OCI-LY1 (cell line): Measurements from ENCODE around the gene BTG4.
A peak's percentile ranks its signal among the peaks of the same experiment; 100 is the strongest.

Experiments used
- H2AFZ ChIP-seq: fragments of 200-600 bp; sonication (generic), shearing (Covaris generic); 2 replicates; pipeline ENCODE4 v1.6.0; 2014; ENCODE audit warnings: antibody characterized with exemption, mild to moderate bottlenecking, low read length
- H3F3A ChIP-seq: fragments of 200-600 bp; sonication (generic), shearing (Covaris generic); 2 replicates; pipeline ENCODE4 v1.6.0; 2014; ENCODE audit warnings: mild to moderate bottlenecking, antibody characterized with exemption, low read length, moderate library complexity; ENCODE audit not compliant: insufficient read depth
- H3K27ac ChIP-seq: fragments of 200-600 bp; sonication (generic); 2 replicates; pipeline ENCODE4 v1.5.1; 2014; ENCODE audit warnings: low read length, mixed run types, mild to moderate bottlenecking, low read depth; ENCODE audit not compliant: poor library complexity, severe bottlenecking
- H3K27me3 ChIP-seq: fragments of 200-600 bp; sonication (generic); 2 replicates; pipeline ENCODE4 v1.6.0; 2014; ENCODE audit warnings: antibody characterized with exemption, mild to moderate bottlenecking, low read length, moderate library complexity; ENCODE audit not compliant: insufficient read depth
- H3K36me3 ChIP-seq: fragments of 200-600 bp; sonication (generic); 2 replicates; pipeline ENCODE4 v1.6.1; 2014; ENCODE audit warnings: mild to moderate bottlenecking, antibody characterized with exemption, low read length, moderate library complexity, mixed read lengths; ENCODE audit not compliant: insufficient read depth
- H3K4me1 ChIP-seq: fragments of 200-600 bp; sonication (generic); 2 replicates; pipeline ENCODE4 v1.5.1; 2014; ENCODE audit warnings: mild to moderate bottlenecking, low read length, moderate library complexity; ENCODE audit not compliant: insufficient read depth, severe bottlenecking
- H3K4me2 ChIP-seq: fragments of 200-600 bp; sonication (generic), shearing (Covaris generic); 2 replicates; pipeline ENCODE4 v1.6.1; 2014; ENCODE audit warnings: low read length
- H3K4me3 ChIP-seq: fragments of 200-600 bp; sonication (generic); 2 replicates; pipeline ENCODE4 v1.5.1; 2014; ENCODE audit warnings: low read length, low read depth, mild to moderate bottlenecking, mixed read lengths; ENCODE audit not compliant: poor library complexity, severe bottlenecking
- H3K79me2 ChIP-seq: fragments of 200-600 bp; shearing (Covaris generic); 2 replicates; pipeline ENCODE4 v1.6.1; 2016; ENCODE audit warnings: mixed run types, low read length, mixed read lengths; ENCODE audit not compliant: insufficient read depth
- H3K9ac ChIP-seq: fragments of 200-600 bp; sonication (generic), shearing (Covaris generic); 2 replicates; pipeline ENCODE4 v1.6.1; 2014; ENCODE audit warnings: mild to moderate bottlenecking, low read length, mixed read lengths
- H3K9me2 ChIP-seq: fragments of 200-600 bp; sonication (generic), shearing (Covaris generic); 2 replicates; pipeline ENCODE4 v1.6.1; 2014; ENCODE audit warnings: low read depth, mild to moderate bottlenecking, low read length, mixed read lengths
- H3K9me3 ChIP-seq: fragments of 200-600 bp; shearing (Covaris generic); 2 replicates; pipeline ENCODE4 v1.6.1; 2014; ENCODE audit warnings: low read length, mixed read lengths
- H4K20me1 ChIP-seq: fragments of 200-600 bp; sonication (generic), shearing (Covaris generic); 2 replicates; pipeline ENCODE4 v1.6.0; 2016; ENCODE audit warnings: mild to moderate bottlenecking, low read length; ENCODE audit not compliant: insufficient read depth
- CTCF ChIP-seq: fragments of 200-600 bp; sonication (generic), shearing (Covaris generic); IDR thresholded peaks from 2 replicates; pipeline ENCODE4 v1.5.1; 2017; ENCODE audit warnings: mild to moderate bottlenecking, antibody characterized with exemption, low read length, moderate library complexity, mixed read lengths
- EZH2 ChIP-seq: fragments of 200-600 bp; sonication (generic), shearing (Covaris generic); IDR thresholded peaks from 2 replicates; pipeline ENCODE4 v1.8.0; 2017; ENCODE audit warnings: borderline replicate concordance, mixed run types, mild to moderate bottlenecking, antibody characterized with exemption, low read length, moderate library complexity, mixed read lengths

BTG4 gene

GRCh38 chr11:111447931-111448330 is 64.3 kb downstream of the BTG4 start:
- TF ChIP-seq CTCF (no peak), EZH2 (no peak)
- no peaks in the 10 kb centered on the region for H4K20me1 ChIP-seq

GRCh38 chr11:111447112-111447471 is 65.1 kb downstream of the BTG4 start:
- no peak overlapping the region; the same call in 1 of the 2 replicates for H3K4me2 ChIP-seq
- H3K27me3 ChIP-seq: no peaks in the 10 kb centered on the region
- no peak for TF ChIP-seq EZH2
- no peak for TF ChIP-seq CTCF
- H3K27ac ChIP-seq: peak overlapping the region; percentile 20
- H3K4me1 ChIP-seq: peaks cover 88% of the 10 kb centered on the region
- no peak overlapping the region for H3K4me3 ChIP-seq
- peak overlapping the region; percentile 5; the same call in 1 of the 2 replicates for H3K9ac ChIP-seq
- 0 out of 2 replicates have a peak, but pooled peaks cover 4% of the 10 kb centered on the region for H3F3A ChIP-seq
- H3K9me2 ChIP-seq: no peaks in the 10 kb centered on the region
- no peaks in the 10 kb centered on the region for H3K79me2 ChIP-seq
- H4K20me1 ChIP-seq: no peaks in the 10 kb centered on the region
- H2AFZ ChIP-seq: no peak overlapping the region
- H3K9me3 ChIP-seq: no peaks in the 10 kb centered on the region
- H3K36me3 ChIP-seq: no peaks in the 10 kb centered on the region

More at GRCh38 chr11:111447931-111448330, 64.3 kb downstream of the BTG4 start:
- Histone ChIP-seq H2AFZ (no peak overlapping the region), H3K79me2 (no peaks in the 10 kb centered on the region), H3K4me3 (no peak overlapping the region), H3K9me2 (no peaks in the 10 kb centered on the region), H3K27ac (no peak overlapping the region), H3K9ac (no peak overlapping the region; the same call in 1 of the 2 replicates), H3K4me2 (no peak overlapping the region), H3K9me3 (no peaks in the 10 kb centered on the region), H3K36me3 (no peaks in the 10 kb centered on the region), H3K4me1 (peaks cover 80% of the 10 kb centered on the region), H3F3A (0 out of 2 replicates have a peak, but pooled peaks cover 4% of the 10 kb centered on the region), H3K27me3 (no peaks in the 10 kb centered on the region)

DNA sequence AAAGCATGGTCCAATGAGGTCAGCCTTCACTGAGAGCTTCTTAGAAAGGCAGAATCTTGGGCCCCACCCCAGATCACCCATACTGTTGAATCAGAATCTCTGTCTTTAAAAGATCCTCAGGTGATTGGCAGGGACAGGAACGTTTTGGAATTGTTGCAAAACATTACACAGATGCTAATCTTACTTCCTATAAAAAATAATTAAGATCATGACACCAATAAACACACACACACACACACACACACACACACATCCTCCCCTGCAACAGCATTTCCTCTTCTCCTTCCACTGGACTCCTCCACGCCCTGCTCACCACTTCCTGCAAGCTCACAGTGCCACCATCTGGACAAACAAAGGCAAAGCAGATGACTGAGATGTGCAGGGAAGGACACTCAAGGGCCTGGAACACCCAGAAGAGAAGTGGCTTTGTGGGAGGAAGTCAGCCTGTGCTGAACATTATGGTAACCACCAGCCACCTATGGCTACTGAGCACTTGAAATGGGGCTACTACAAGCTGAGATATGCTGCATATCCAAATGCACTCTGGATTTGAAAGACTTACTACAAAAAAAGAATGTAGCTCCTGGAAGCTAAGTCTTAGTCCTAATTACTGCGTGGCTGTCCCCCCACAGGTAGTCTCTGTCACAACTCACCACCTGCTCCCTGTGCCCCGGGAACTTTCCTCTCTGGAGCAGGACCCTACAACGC is 65.6 kb downstream of the BTG4 start:
- H2AFZ ChIP-seq: no peak overlapping the region
- peaks cover 93% of the 10 kb centered on the region for H3K4me1 ChIP-seq
- no peaks in the 10 kb centered on the region for H3K36me3 ChIP-seq

More for the DNA sequence above, 65.6 kb downstream of the BTG4 start:
- H3F3A ChIP-seq: 0 out of 2 replicates have a peak, but pooled peaks cover 4% of the 10 kb centered on the region
- H3K4me3 ChIP-seq: no peak overlapping the region
- H3K9me3 ChIP-seq: no peaks in the 10 kb centered on the region
- no peaks in the 10 kb centered on the region for H3K27me3 ChIP-seq
- H3K27ac ChIP-seq: peak overlapping the region; percentile 95
- TF ChIP-seq CTCF: peak; percentile 100
- TF ChIP-seq EZH2: no peak
- no peaks in the 10 kb centered on the region for H3K9me2 ChIP-seq
- peak overlapping the region; percentile 37; the same call in 1 of the 2 replicates for H3K9ac ChIP-seq
- peak overlapping the region; percentile 17; the same call in 1 of the 2 replicates for H3K4me2 ChIP-seq
- no peaks in the 10 kb centered on the region for H3K79me2 ChIP-seq
- H4K20me1 ChIP-seq: no peaks in the 10 kb centered on the region
